B cell (primary cell): ENCODE data around the gene TBC1D22A. TPM values are rescaled to one million over a fixed set of nuclear protein-coding genes. Genes with fewer than 3 reads are reported as not detected.

Experiments
- ATAC-seq: fragments of 200-7000 bp; cut with Tn5 transposase; one replicate; pipeline ENCODE4 v1.10.0; 2021; ENCODE audit warnings: low read depth, mild to moderate bottlenecking, moderate number of reproducible peaks, moderate library complexity
- CTCF ChIA-PET: fragments of 350-600 bp; sonication (Branson Sonifier 250); formaldehyde crosslinking; loops from one replicate; lab custom pipeline; 2021; ENCODE audit warnings: antibody characterized with exemption, inconsistent platforms; lab: Charles Lee
- POLR2A ChIA-PET: fragments of 350-600 bp; sonication (Branson Sonifier 250); formaldehyde crosslinking; loops from one replicate; lab custom pipeline; 2021; ENCODE audit warnings: antibody characterized with exemption; lab: Charles Lee
- DNase-seq: peaks from one replicate; pipeline ENCODE4 v3.0.0; 2013
- H2AFZ ChIP-seq: 2 replicates; pipeline ENCODE4 v1.6.1; 2012; ENCODE audit warnings: mild to moderate bottlenecking, low read depth, low read length; ENCODE audit not compliant: insufficient read depth, poor library complexity, severe bottlenecking
- H3K27ac ChIP-seq, 2 donors: 1 replicate in 1 of 2; 2 replicates in 1 of 2; pipeline ENCODE4 v1.5.1; 2012 to 2013; ENCODE audit warnings: low read length in 2 of 2, mild to moderate bottlenecking in 2 of 2, moderate library complexity in 1 of 2
- H3K27me3 ChIP-seq, 4 experiments: fragments of 200-600 bp in 1 of 4; sonication (generic) in 1 of 4; replicated peaks in 1 of 4; 1 replicate in 2 of 4; 2 replicates in 2 of 4; pipeline versions ENCODE4 v1.6.1 to v1.7.0; 2013 to 2016; ENCODE audit warnings: low read length in 3 of 4, mild to moderate bottlenecking in 2 of 4, mixed read lengths in 1 of 4, moderate library complexity in 1 of 4; ENCODE audit not compliant: insufficient read depth in 4 of 4, control insufficient read depth in 3 of 4; ENCODE audit errors: control extremely low read depth in 1 of 4
- H3K36me3 ChIP-seq, 2 experiments: replicated peaks in 1 of 2; 1 replicate in 1 of 2; 2 replicates in 1 of 2; pipeline versions ENCODE4 v1.6.1 to v1.7.1; 2013; ENCODE audit warnings: low read length in 1 of 2; ENCODE audit not compliant: insufficient read depth in 2 of 2, control insufficient read depth in 1 of 2; ENCODE audit errors: control extremely low read depth in 1 of 2, extremely low read depth in 1 of 2
- H3K4me1 ChIP-seq, 2 donors: fragments of 200-600 bp in 1 of 2; sonication (generic) in 1 of 2; 1 replicate in 1 of 2; 2 replicates in 1 of 2; pipeline versions ENCODE4 v1.5.1 to v1.6.1; 2013 to 2017; ENCODE audit warnings: low read length in 2 of 2; ENCODE audit not compliant: control insufficient read depth in 2 of 2, insufficient read depth in 2 of 2
- H3K4me2 ChIP-seq: replicated peaks from 2 replicates; pipeline ENCODE3; 2012; ENCODE audit warnings: mild to moderate bottlenecking, low read depth, low read length; ENCODE audit not compliant: poor library complexity, severe bottlenecking
- H3K4me3 ChIP-seq, 5 experiments: fragments of 200-600 bp in 1 of 5; sonication (generic) in 1 of 5; 1 replicate in 3 of 5; 2 replicates in 2 of 5; pipeline versions ENCODE4 v1.5.1 to v1.7.0; 2011 to 2016; ENCODE audit warnings: low read length in 4 of 5, mild to moderate bottlenecking in 4 of 5, low read depth in 2 of 5, control low read depth in 1 of 5, moderate library complexity in 1 of 5; ENCODE audit not compliant: insufficient read depth in 1 of 5; ENCODE audit errors: control extremely low read depth in 1 of 5, extremely low read depth in 1 of 5
- H3K79me2 ChIP-seq: fragments of 200-600 bp; sonication (generic); one replicate; pipeline ENCODE4 v1.6.0; 2016; ENCODE audit warnings: low read length; ENCODE audit not compliant: control insufficient read depth, insufficient read depth
- H3K9ac ChIP-seq: fragments of 200-600 bp; sonication (generic); 2 replicates; pipeline ENCODE4 v1.6.1; 2017; ENCODE audit warnings: mild to moderate bottlenecking, low read length, moderate library complexity
- H3K9me3 ChIP-seq, 3 donors: one replicate each; pipeline versions ENCODE4 v1.6.1 to v1.7.1; 2013; ENCODE audit warnings: low read length in 2 of 3; ENCODE audit not compliant: control insufficient read depth in 2 of 3, insufficient read depth in 1 of 3; ENCODE audit errors: control extremely low read depth in 1 of 3
- H4K20me1 ChIP-seq: 2 replicates; pipeline ENCODE4 v1.6.0; 2012; ENCODE audit warnings: mild to moderate bottlenecking, low read length; ENCODE audit not compliant: insufficient read depth, control insufficient read depth, poor library complexity, severe bottlenecking
- H3K27ac Mint-ChIP-seq: one replicate; pipeline ENCODE4 v1.8.0; 2021; ENCODE audit warnings: mixed read lengths
- H3K27me3 Mint-ChIP-seq: one replicate; pipeline ENCODE4 v1.8.0; 2021; ENCODE audit warnings: mixed read lengths
- H3K4me1 Mint-ChIP-seq: one replicate; pipeline ENCODE4 v1.8.0; 2021; ENCODE audit warnings: mixed read lengths
- H3K4me3 Mint-ChIP-seq: one replicate; pipeline ENCODE4 v1.8.0; 2021; ENCODE audit warnings: mixed read lengths
- H3K9me3 Mint-ChIP-seq: one replicate; pipeline ENCODE4 v1.8.0; 2022; ENCODE audit warnings: mixed read lengths; ENCODE audit not compliant: insufficient read depth
- EZH2 ChIP-seq: IDR thresholded peaks from 2 replicates; pipeline ENCODE4 v1.6.1; 2012; ENCODE audit warnings: borderline replicate concordance, low read depth, mild to moderate bottlenecking, moderate library complexity, low read length; ENCODE audit not compliant: insufficient read depth, poor library complexity, severe bottlenecking
- whole genome bisulfite sequencing: methylation state at CpG from one replicate; pipeline ENCODE4 v1.1.5; 2013; ENCODE audit warnings: missing lambda C conversion rate; ENCODE audit not compliant: insufficient coverage; 5-methylcytosine and 5-hydroxymethylcytosine counted together
- intact Hi-C: fragments of 100-400 bp; cut with micrococcal nuclease; formaldehyde crosslinking; loops from one replicate; pipeline ENCODE4 v1.10.0; 2022
- polyA plus RNA-seq: library from polyadenylated mRNA; depleted of rRNA; stranded (reverse); fragments of >200 nt; gene quantifications from 2 replicates; pipeline ENCODE4 v1.2.3, GENCODE V29; 2012
- total RNA-seq, 2 donors: library from RNA; stranded (reverse); fragments of 120-200 nt in 1 of 2; gene quantifications; 1 replicate in 1 of 2; 2 replicates in 1 of 2; pipeline versions ENCODE4 v1.2.3 to v1.2.4, GENCODE V29; 2013 to 2022
- TF ChIP-seq, protein P1 (sequence below): fragments of 200-600 bp; IDR thresholded peaks from one replicate; pipeline ENCODE4 v1.8.0; 2022; ENCODE audit warnings: antibody characterized with exemption, mild to moderate bottlenecking

TBC1D22A gene
- total and polyA plus RNA-seq, 2 donors (not counting 1 experiment from before 2014, with no cell fraction given): 73.8 to 128 TPM

DNA sequence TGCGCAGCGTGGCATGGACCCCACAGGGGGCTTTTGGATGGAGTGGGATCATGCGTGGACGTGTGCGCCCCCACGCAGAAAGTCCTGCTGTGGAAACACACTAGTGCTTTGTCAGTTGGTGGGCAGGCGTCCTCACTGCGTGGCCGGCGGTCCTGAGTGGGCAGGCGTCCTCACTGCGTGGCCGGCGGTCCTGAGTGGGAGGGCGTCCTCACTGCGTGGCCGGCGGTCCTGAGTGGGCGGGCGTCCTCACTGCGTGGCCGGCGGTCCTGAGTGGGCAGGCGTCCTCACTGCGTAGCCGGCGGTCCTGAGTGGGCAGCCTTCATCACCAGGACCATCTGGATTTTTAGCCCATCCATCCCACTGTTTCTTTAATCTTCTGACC is 205.9 kb downstream of the TBC1D22A start:
- Histone ChIP-seq H2AFZ (no peak overlapping the region), H3K27me3 (no peaks in the 10 kb centered on the region), H3K9me3 (no peaks in the 10 kb centered on the region), H3K4me3 (no peak overlapping the region), H3K79me2 (peaks cover 86% of the 10 kb centered on the region), H4K20me1 (peaks cover 100% of the 10 kb centered on the region), H3K9ac (no peak overlapping the region), H3K27ac (no peak overlapping the region), H3K4me1 (peaks cover 29 to 37% of the 10 kb centered on the region in 2 donors), H3K36me3 (peaks cover 0 to 35% of the 10 kb centered on the region in 2 experiments), H3K4me2 (no peak overlapping the region)
- WGBS: 98% methylated on average over 10 of the region's 27 CpGs
- intact Hi-C loops: no loop called here
- Mint-ChIP-seq H3K9me3 (no peaks in the 10 kb centered on the region), H3K27me3 (no peaks in the 10 kb centered on the region), H3K27ac (no peak overlapping the region), H3K4me1 (peaks cover 44% of the 10 kb centered on the region), H3K4me3 (no peak overlapping the region)
- DNase-seq (no peak), ATAC-seq (no peak)
- no peak for TF ChIP-seq EZH2
- TF ChIP-seq, protein P1, sequence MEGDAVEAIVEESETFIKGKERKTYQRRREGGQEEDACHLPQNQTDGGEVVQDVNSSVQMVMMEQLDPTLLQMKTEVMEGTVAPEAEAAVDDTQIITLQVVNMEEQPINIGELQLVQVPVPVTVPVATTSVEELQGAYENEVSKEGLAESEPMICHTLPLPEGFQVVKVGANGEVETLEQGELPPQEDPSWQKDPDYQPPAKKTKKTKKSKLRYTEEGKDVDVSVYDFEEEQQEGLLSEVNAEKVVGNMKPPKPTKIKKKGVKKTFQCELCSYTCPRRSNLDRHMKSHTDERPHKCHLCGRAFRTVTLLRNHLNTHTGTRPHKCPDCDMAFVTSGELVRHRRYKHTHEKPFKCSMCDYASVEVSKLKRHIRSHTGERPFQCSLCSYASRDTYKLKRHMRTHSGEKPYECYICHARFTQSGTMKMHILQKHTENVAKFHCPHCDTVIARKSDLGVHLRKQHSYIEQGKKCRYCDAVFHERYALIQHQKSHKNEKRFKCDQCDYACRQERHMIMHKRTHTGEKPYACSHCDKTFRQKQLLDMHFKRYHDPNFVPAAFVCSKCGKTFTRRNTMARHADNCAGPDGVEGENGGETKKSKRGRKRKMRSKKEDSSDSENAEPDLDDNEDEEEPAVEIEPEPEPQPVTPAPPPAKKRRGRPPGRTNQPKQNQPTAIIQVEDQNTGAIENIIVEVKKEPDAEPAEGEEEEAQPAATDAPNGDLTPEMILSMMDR: no peak
- POLR2A ChIA-PET: no interaction called here
- CTCF ChIA-PET: no interaction called here

DNA sequence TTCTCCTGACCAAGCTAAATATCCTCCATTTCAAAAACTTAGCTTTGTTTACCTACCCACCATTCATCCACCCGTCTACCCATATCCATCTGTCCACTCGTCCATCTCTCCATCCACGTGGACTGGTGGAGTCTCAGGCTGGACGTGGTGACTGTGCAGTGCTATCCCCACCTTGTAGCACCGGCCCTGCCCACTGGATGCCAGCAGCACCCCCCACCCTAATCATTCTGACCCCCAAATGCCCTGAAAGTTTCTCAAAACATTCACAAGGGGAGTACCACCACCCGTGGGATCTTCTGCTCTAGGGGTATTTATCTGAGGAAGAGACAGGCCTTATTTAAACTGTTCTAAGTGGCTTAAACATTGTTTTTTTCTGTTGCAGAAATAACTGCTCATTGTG is 206.4 kb downstream of the TBC1D22A start:
- peaks cover 44% of the 10 kb centered on the region for H3K4me1 Mint-ChIP-seq
- POLR2A ChIA-PET: no interaction called here
- Histone ChIP-seq H3K4me2 (no peak overlapping the region), H3K79me2 (peaks cover 83% of the 10 kb centered on the region), H3K27me3 (no peaks in the 10 kb centered on the region), H3K4me1 (peaks cover 29 to 37% of the 10 kb centered on the region in 2 donors), H3K4me3 (no peak overlapping the region), H3K9me3 (no peaks in the 10 kb centered on the region), H3K27ac (no peak overlapping the region), H3K9ac (no peak overlapping the region), H4K20me1 (peaks cover 96% of the 10 kb centered on the region), H2AFZ (no peak overlapping the region), H3K36me3 (peaks cover 0 to 38% of the 10 kb centered on the region in 2 experiments)
- H3K27ac Mint-ChIP-seq: no peak overlapping the region
- no peak for TF ChIP-seq EZH2
- TF ChIP-seq, protein P1: no peak
- intact Hi-C loops: no loop called here
- H3K27me3 Mint-ChIP-seq: no peaks in the 10 kb centered on the region
- CTCF ChIA-PET: no interaction called here
- ATAC-seq (no peak), DNase-seq (no peak)
- H3K9me3 Mint-ChIP-seq: no peaks in the 10 kb centered on the region
- WGBS: 100% methylated on average over 4 of the region's 6 CpGs
- H3K4me3 Mint-ChIP-seq: no peak overlapping the region
